Activated CD4-positive, CD25-positive, alpha-beta regulatory T cell (primary cell): Measurements from ENCODE around the gene MAST3.

ENCODE experiments used
- DNase-seq, 4 experiments: peaks; one replicate each; lab custom pipeline; 2025; lab: John Stamatoyannopoulos, UW

MAST3 gene

GRCh38 chr19:18112989-18113478, 15.5 kb downstream of the MAST3 start:
- DNase-seq = peak; percentile 42 to 74 (median 54)

GRCh38 chr19:18113827-18114226, 16.2 kb downstream of the MAST3 start:
- no peak for DNase-seq

GRCh38 chr19:18114483-18114882, 16.9 kb downstream of the MAST3 start:
- no peak for DNase-seq

- no peak for DNase-seq
Observed at GRCh38 chr19:18117364-18117691, 19.8 kb downstream of the MAST3 start.

DNA sequence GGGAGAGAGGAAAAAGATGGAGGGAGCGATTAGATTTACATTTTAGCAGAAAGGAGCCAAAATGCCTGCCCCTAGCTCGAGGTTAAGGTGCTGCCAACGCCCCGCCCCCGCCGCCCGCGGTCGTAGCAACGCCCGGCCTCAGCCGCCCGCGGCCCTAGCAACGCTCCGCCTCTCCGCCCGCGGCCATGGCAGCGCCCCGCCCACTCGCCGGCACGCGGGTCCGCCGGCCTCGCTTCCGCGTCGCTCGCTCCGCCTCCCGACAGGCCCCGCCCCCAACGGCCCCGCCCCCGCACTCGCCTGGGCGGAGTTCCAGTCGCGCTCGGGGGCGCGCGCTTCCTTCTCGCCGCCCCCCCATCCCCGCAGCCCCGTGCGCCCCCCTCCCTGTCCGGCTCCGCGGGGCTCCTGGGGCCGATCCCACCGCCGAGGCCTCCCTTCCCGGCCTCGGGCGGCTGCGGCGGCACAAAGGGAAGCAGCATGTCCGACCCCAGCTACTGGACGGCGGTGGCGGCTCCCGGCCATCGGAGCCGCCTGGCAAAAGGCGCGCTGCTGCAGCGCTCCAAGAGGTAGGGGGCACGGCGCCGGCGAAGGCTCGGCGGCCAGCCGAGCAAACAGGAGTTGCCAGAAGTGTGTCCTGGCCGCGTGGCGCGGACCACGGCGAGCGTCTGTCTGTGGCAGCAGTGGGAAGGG, 20.3 kb downstream of the MAST3 start:
- DNase-seq = peak; percentile 93 to 96 (median 94)

GRCh38 chr19:18118420-18119012, 20.9 kb downstream of the MAST3 start:
- DNase-seq = no peak

GRCh38 chr19:18119013-18119716, 21.6 kb downstream of the MAST3 start:
- peak in 3 of 4 experiments; percentile 15 to 29 (median 28) for DNase-seq

GRCh38 chr19:18119717-18120105, 22.1 kb downstream of the MAST3 start:
- peak in 3 of 4 experiments; percentile 5 to 19 (median 18) for DNase-seq

DNA sequence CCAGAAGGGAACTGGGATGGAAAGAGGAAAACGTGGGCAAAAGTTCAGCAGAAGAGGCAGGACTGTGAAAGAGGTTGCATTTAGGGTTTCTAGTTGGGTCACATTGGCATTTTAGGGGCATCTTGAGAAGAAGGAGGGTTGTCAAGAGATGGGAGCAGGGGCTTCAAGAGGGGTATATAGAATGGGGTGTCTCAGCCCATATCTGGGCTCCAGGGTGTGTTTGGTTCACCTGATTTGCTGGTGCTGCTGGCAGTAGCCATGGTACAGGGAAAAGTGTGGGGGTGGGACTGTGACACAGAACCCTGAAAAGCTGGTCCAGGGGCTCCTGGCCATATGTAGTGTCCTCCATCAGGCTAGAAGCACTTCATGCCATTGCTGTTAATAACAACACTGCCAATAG, 22.5 kb downstream of the MAST3 start:
- DNase-seq = no peak

DNA sequence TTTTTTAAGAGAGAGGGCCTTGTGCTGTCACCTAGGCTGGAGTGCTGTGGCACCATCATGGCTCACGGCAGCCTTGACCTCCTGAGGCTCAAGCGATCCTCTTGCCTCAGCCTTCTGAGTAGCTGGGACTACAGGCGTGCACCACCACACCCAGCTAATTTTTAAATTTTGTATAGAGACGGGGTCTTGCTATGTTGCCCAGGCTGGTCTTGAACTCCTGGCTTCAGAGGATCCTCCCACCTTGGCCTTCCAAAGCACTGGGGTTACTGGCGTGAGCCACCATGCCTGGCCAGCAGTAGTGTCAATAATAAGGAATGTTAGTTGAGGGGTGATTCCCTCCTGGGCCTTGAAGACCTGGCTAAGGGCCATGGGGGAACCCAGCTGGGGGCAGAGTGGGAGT, 23.6 kb downstream of the MAST3 start:
- DNase-seq = no peak

DNA sequence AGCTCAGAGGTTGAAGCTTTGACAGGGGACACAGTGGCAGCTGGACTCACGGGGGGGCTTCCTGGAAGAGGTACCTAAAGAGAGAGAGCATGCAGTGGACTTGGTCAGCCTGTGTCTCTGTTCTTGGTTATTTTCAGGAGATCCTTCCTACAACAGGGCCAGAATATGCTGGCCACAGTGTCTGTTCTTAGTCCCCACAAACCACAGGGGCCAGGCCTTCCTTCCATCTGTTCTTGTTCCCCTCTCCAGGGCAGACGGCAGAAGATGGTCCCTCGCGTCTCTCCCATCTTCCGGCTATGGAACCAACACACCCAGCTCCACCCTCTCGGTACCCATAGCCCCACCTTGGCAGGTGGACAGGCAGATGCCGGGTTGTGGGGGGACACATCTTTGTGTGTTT, 24.8 kb downstream of the MAST3 start:
- no peak for DNase-seq

- no peak for DNase-seq
Observed at GRCh38 chr19:18122860-18123795, 25.6 kb downstream of the MAST3 start.

DNA sequence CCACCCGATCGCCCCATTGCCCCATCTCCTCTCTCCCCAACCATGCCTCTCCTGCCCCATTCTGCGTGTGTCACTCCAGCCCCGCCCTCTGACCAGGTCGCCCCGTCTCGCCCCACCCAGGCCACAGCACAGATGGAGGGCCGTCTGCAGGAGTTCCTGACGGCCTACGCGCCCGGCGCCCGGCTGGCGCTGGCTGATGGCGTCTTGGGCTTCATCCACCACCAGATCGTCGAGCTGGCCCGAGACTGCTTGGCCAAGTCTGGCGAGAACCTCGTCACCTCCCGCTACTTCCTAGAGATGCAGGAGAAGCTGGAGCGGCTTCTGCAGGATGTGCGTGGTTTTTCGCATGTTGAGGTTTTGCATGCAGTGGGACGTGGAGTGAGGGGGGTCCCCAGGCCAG, 26.2 kb downstream of the MAST3 start:
- no peak for DNase-seq

- DNase-seq = no peak
Observed at GRCh38 chr19:18126097-18126496, 28.5 kb downstream of the MAST3 start.

DNA sequence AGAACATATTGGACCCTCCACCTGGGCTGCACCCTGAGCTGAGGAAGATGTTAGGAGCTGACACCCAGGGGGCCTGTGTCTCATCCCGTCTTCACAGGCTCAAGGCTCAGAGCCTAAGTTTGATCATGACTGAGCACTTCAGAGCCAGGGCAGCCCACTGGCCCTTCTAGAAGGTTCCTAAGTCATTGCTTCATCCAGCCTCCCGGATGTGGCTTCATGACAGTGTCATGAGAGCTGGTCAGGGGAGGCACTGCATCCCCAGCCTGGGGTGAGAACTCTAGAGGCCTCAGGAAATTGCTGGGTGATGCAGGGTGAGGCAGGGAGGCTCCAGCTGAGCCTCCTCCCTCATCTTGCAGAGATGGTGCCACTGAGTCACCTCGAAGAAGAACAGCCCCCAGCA, 30.5 kb downstream of the MAST3 start:
- no peak for DNase-seq

GRCh38 chr19:18128805-18129204, 31.2 kb downstream of the MAST3 start:
- no peak for DNase-seq

- DNase-seq = no peak
Observed at GRCh38 chr19:18130523-18131242, 33.1 kb downstream of the MAST3 start.

DNA sequence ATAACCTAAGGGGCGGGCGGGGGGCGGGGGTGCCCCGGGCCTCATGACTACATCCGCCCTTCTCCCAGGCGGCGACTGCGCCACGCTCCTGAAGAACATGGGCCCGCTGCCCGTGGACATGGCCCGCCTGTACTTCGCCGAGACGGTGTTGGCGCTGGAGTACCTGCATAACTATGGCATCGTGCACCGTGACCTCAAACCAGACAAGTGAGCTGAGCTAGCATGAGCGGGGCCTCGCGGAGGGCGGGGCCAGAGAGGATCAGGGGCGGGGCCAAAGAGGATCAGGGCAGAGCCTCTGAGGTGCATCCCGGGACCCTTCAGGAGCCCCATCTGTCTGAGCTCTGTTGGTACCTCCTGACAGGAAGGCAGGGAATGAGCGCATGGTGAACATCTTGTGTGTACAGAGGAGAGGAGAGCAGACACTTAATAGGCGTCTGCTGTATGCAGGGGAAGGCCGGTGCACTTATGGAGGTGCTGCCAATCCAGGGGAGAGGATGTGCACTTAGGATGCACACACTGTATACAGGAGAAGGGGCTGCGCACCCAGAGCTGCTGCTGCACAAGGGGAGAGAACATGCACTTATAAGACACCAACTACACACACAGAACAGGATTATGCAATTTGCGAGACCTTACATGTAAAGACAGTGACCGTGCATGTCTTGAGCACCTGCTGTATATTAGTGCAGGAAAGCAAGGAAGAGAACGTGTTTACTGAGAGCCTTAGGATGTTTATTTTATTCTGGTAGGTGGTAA, 34.4 kb downstream of the MAST3 start:
- DNase-seq = no peak

DNA sequence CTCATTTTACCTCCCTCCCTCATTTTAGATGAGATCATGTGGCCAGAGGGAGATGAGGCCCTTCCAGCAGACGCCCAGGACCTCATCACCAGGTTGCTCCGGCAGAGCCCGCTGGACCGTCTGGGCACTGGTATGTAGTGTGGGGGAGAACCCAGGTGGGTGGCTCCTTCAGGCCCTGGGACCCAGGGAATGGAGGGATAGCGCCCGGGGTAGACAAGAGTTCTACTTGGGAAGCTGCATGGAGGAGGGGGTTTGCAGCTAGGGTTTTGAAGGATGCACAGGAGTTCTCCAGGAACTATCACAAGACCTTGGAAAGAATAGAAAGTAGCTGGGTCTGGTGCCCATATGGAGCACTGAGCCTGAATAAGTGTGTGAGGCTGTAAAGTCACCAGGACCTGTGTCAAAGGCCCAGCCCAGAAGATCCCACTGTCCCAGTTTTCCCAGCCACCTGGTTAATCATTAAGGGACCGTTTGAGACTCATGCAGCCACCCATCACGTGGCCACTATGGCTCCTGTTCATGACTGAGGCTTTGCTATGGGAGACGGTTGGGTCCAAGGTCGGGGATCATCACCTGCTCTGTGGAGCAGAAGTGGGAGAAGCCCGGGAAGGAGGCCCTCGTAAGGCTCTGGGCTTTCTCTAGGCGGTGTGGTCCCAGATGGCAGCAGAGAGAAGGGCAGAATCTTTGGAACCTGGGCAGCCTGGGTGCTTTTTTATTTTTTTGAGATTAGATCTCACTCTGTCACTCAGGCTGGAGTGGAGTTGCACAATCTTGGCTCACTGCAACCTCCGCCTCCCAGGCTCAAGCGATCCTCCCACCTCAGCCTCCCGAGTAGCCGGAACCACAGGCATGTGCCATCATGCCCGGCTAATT, 38.4 kb downstream of the MAST3 start:
- DNase-seq = no peak

- no peak for DNase-seq
Observed at GRCh38 chr19:18137242-18137641, 39.7 kb downstream of the MAST3 start.
